Measurements from ENCODE around the gene SNAP29.

DNA sequence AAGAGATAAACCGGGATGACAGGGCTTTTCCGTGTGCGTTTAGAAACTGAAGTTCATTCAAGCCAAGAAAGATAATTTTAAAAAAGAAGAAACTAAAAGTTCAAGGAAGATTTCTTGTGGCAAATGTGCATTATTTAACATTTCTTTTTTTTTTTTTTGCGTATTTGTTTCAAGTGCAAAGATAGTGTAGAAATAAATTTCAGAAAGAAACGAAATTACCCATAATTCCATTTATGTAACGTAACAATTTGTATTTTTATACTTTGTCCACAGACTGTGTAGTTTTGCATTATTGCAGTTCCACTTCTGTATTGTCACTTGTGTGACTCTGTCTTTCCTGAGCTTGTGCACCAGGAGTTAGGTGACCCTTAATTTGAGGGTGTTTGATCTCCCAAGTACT, 24.0 kb downstream of the SNAP29 start:
- no peak for TF ChIP-seq GLIS3 (CRISPR knock-in tag; IDR thresholded peaks at IDR 0.05)
- no peak for TF ChIP-seq RARB (CRISPR knock-in tag; IDR thresholded peaks at IDR 0.05)
- no peak for TF ChIP-seq SNAI2 (CRISPR knock-in tag; IDR thresholded peaks at IDR 0.05)
- no peak for TF ChIP-seq PATZ1 (CRISPR knock-in tag; IDR thresholded peaks at IDR 0.05; ENCODE audit: borderline replicate concordance)
